SW 1271 (cell line): ENCODE results near the gene CDC20.

Source experiments
- DNase-seq, 2 experiments: peaks; one replicate each; lab custom pipeline; 2025; lab: John Stamatoyannopoulos, UW

Gene CDC20

DNA sequence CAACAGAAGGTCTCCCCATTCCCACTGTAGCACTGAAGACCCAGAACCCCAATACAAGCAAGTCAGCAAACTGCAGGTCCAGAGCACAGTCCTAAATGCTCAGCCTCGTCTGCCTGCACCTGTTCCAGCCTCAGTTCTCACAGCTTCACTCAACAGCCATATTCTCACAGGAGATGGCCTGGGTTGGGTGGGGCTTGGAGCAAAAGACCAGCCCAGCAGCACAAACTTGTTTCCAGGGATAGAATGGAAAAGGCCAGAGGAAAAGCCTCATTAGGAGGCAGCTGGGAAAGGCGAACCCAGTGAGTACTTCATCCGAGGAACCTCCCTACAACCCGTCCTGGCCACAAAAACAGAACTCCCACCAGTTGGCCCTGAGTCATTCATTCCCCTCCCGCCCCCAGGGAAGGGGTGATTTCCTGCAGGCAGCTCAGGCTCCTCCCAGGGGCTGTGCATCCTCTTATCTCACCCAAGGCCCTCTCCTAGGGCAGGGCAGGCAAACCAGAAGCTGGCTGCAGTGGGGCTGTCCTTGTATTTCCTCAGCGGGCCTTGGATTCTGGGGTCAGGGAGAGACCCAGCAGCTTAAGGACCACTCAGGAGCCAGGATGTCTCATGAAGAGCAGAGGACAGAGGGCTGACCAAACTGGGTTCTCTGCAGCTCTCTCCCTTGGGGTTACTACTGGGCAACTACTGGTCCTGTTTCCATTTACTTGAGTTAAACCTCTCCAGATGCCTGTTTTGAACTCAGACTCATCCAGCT is 28.6 kb upstream of the CDC20 start:
- DNase-seq = no peak

DNA sequence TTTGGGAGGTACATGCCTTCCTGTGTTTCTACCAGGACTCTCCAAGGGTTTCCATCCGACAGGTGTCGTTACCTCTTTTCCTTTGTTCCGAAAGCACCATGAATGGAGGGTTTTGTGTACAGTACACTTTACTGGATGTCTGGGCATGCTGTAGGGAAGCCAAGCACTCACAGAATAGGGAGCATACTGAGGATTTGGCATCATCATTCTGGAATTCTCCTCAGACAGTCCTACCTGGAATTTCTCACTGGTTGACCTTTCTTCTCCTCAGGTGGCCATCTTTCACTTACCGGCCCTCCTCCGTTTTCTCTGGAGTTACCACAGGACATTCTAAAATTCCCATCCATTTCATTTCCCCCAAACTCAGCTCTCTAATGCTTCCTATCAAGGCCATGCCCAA is 27.1 kb upstream of the CDC20 start:
- no peak for DNase-seq

DNA sequence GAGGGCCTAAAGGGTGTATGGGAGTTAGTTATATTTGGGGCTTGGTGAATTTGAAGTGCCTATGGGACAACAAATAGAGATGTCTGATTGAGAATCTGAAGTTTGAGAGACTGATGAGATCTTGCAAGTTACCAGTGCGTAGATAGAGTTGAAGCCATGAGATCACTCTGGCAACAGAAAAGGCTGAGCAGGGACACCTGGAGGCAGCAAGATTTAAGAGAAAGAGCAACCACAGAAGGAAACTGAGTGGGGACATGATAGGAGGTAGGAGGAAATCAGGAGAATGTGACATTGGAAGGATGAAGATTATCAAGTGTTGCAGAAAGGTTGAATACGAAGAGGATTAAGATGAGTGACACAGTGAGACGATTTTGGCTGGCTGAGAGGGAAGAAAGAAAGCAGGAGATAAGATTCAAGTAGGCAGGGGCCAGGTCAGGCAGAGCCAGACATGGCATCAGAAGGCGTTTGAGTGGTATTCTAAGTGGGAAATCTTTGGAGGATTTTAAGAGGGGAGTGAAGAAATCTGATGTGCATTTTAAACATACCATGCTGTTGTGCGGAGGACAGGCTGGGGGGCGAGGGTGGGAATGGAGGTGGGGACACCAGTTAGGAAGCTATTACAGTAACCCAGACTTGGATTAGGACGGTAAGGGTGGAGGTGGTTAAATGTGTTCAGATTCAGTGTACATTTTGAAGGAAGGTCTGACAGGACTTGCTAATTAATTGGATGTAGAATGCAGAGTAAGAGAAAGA is 24.2 kb upstream of the CDC20 start:
- no peak for DNase-seq

DNA sequence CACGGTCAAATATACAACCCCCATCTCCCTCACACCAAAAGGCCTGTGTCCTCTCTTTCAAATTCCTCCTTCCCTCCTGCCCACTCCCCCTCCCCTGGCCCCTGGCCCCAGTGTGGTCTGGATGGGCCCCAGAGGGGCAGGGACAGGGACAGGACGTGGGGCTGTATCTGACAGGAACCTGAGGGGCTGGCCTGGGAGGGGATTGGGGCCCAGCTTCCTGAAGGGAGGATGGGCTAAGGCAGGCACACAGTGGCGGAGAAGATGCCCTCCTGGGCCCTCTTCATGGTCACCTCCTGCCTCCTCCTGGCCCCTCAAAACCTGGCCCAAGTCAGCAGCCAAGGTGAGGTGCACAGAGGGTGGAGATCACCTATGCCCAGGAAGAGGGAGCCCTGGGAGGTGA is 21.2 kb upstream of the CDC20 start, which contains the start of gene MPL:
TSS of gene MPL (plus strand) at position 231 of the 400 bp plus-strand sequence. CDS start at position 262, 31 bp downstream.
- DNase-seq = no peak

DNA sequence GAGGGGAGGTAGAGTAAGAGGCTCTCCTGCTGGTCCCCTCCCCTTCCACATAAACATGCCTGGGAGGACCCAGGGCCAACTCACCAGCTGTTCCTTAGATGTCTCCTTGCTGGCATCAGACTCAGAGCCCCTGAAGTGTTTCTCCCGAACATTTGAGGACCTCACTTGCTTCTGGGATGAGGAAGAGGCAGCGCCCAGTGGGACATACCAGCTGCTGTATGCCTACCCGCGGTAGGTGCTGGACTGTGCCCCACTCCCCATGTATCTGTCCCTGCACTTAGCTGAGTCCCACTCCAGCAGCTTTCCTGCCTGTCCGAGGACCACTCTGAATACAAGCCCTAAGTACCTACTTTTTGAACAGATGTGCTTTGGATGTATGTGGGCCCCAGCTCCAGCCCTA is 20.8 kb upstream of the CDC20 start:
- no peak for DNase-seq

DNA sequence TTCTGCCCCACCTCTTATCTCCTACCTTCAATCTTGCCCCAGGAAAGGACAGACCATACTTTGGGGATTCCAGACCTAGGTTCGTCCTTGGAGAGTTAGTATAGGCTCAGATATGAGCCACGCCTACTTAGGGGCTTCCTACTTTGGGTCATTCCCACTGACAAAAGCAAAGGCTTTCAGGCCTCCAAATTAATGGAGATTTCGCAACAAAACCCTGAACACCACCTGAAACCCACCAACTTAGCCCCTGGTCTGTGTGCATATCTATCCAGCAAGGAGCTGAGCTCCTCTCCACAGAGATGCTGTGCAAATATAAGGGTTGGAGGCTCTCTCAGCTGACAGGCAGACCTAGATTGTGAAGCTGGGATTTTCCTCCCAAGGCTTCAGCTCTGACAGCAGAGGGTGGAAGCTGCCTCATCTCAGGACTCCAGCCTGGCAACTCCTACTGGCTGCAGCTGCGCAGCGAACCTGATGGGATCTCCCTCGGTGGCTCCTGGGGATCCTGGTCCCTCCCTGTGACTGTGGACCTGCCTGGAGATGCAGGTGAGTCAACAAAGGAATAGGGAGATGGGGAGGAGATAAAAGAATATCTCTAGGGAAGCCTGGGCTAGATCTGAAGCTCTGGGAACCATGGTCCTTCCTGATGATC is 19.1 kb upstream of the CDC20 start:
- DNase-seq = no peak

DNA sequence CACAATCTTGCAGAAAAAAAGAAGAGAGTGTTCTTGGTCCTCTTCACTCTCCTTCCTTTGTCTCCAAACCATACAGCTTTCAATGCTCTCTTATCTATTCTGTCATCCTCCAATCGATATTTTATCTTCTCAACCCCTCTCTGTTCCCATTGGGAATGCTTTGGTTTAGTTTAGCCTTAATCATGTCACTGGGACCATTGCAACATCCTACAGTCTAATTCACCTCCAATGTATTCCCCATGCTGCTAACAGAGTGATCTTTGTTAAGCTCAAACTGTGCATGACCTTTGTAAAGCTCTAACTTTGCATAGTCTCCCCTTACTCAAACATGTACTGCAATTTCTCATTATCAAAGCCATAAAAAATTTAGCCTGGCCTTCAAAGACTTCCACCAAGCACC is 18.2 kb upstream of the CDC20 start:
- no peak for DNase-seq

DNA sequence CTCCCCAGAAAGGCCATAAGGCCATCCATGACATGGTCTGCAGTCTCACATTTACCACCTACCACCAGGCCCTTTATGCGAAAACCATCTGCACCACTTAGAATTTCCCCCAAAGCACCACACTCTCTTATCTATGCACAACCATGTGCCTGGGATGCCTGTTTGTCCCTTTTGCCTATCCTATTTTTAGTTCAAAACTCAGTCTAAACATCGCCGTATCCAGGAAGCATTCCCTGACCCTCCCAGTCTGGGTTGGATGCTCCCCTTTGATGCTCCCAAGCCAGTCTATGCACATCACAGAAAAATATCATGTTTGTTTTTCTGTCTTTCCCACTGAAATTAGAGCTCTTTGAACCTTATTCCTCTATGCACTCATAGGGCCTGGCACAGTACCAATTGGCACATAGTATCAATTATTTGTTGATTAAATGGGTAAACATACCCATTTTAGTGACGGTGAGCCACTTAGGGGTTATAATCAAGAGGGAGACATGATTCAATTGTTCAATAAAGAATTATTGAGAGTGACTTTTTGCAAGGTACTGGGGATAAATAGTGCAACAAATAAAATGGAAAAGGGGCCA is 14.4 kb upstream of the CDC20 start:
- no peak for DNase-seq

DNA sequence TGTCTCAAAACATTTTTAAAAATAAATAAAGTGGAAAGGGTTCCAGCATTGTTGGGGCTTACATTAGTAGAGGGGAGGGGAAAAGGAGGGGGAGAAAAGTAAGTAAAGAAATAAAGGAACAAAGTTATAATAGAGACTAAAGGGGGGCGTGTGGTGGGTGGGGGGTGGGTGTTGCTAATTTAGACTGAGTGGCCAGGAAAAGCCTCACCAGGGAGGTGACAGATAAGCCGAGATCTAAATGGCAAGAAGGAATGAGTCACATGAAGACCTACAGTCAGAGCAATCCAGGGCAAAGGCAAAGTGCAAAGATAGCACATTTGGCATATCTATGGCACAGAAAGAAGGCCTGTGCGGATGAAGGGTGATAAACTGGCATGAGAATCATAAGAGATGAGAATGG is 13.7 kb upstream of the CDC20 start:
- DNase-seq = no peak

DNA sequence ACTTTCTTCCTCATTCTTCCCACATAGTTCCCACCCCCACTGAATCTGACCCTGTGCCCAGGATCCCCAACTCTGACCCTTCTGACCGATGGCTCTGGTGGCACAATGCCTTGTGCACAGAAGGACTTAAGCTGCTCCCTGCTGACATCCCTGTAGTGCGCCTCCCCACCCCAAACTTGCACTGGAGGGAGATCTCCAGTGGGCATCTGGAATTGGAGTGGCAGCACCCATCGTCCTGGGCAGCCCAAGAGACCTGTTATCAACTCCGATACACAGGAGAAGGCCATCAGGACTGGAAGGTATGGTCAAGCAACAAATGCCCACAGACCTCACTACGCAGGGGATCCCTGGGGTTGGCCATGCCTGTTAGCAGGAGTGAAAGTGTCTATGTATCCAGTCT is 12.1 kb upstream of the CDC20 start:
- no peak for DNase-seq

DNA sequence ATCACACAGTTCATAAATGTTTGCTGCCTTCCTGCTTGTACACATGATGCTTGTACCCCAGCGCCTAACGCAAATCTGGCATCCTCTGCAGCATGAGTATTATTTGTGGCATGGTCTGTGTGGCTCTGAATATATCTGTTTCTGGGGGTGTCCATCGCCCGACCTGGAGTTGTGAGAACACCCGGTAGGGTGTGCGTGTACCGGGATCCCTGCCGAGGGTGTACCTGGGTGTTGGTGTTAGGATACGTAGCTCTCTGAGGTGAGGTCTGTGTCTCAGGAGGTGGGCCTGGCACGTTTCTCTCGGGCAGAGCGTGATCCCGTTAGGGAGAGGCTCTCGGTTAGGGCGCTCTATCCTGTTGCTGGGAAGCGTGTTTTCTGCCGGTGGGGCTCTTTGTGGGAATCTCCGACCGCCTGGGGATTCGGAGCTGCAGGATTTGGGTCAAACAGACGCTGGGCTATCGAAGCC is 10.4 kb upstream of the CDC20 start:
- no peak for DNase-seq

DNA sequence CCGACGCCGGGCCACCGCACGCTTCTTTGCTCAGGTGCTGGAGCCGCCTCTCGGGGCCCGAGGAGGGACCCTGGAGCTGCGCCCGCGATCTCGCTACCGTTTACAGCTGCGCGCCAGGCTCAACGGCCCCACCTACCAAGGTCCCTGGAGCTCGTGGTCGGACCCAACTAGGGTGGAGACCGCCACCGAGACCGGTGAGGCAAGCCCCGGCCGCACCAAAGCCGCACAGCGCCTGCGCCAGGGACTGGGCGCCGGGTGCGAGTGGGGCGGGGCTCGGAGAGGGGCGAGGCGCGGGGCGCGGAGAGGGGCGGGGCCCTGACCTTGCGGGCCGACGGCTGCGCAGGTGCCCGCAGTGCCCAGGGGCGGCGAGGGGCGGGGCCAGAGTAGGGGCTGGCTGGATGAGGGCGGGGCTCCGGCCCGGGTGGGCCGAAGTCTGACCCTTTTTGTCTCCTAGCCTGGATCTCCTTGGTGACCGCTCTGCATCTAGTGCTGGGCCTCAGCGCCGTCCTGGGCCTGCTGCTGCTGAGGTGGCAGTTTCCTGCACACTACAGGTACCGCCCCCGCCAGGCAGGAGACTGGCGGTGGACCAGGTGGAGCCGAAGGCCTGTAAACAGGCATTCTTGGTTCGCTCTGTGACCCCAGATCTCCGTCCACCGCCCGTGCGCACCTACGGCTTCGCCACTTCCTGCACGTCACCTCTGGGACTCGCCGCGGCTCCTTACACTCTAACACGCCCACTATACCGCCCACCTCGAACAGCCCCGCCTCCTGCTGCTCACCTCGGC is 9.8 kb upstream of the CDC20 start:
- DNase-seq = peak; percentile 36 to 72

DNA sequence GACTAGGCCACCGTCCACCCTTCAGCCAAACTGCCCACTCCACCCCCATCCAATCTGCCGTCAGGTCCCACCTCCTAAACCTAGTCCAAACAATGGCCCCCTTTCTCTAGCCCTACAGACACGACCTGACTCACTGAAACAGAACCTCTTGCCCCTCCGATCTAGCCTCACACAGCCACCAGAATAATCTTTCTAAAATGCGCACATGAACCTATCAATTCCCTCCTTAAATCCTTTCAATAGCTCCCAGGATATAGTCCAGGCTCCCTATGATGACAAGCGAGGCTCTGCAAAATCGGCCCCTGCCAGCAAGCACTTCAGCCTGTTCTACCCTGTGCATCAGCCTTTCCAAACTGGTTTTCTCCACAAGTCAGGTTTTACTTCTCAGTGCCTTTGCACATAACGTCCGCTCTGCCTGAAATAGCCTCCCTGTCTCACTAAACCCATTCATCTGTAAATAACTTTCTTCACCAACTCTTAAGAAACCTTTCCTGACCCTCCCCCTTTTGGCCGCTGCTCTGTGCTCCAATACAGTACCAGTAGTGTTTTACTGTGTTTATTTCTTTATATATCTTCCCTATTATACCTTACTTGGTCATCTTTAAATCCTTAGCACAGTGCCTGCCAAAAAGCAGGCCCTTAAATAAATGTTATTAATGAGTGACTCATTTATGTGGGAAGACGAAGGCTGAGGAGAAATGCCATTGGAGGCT is 9.0 kb upstream of the CDC20 start:
- no peak for DNase-seq

DNA sequence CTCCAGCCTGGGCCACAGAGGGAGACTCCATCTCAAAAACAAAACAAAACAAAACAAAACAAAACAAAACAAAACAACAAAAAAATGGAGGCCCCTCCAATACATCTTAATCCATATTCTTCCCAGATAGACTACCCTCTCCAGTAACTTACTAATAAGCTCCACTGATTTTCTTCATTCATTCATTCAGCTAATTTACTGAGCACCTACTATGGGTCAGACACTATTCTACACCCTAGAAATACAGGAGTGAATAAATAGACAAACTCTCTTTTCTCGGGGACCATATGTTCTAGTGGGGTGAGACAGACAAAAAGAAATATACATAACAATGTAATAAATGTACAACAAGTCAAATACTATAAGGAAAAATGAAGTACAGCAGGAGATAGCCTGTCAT is 7.8 kb upstream of the CDC20 start:
- no peak for DNase-seq

DNA sequence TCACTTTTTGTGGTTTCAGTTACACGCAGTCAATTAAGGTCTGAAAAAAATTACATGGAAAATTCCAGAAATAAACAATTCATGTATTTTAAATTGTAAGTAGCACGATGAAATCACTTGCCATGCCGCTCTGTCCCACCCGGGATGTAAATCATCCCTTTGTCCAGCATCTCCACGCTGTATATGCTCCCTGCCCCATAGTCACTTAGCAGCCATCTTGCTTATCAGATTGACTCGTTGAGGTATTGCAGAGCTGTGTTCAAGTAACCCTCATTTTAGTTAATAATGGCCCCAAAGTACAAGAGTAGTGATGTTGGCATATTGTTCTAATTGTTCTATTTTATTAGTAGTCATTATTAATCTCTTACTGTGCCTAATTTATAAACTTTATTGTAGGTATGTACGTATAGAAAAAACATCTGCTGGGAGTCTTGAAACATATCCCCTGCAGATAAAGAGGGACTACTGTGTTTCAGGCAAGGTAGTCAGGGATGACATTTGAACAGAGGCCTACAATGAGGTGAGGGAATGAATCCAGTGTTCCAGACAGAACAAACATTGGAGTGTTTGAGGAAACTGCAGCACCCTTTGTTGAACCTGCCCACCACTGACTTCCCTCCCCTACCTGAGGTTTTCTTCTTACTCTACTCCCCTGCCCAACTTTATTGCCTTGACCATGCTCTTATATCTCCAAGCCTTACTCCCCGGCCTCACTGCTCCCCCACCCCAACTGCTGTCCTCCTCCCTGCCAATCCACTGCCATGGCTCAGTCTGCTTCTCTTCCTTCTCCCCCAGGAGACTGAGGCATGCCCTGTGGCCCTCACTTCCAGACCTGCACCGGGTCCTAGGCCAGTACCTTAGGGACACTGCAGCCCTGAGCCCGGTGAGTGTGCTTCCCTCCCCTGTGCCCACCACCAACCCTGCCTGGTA is 7.1 kb upstream of the CDC20 start:
- no peak for DNase-seq

DNA sequence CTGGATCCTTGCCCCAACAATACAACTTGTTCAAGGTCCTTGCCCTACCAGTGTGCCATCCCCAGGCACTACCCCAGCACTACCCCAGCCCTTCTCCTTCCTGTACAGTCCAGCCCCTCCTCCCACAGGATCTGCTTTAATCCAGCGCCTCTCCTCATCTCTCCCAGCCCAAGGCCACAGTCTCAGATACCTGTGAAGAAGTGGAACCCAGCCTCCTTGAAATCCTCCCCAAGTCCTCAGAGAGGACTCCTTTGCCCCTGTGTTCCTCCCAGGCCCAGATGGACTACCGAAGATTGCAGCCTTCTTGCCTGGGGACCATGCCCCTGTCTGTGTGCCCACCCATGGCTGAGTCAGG is 6.5 kb upstream of the CDC20 start:
- no peak for DNase-seq

DNA sequence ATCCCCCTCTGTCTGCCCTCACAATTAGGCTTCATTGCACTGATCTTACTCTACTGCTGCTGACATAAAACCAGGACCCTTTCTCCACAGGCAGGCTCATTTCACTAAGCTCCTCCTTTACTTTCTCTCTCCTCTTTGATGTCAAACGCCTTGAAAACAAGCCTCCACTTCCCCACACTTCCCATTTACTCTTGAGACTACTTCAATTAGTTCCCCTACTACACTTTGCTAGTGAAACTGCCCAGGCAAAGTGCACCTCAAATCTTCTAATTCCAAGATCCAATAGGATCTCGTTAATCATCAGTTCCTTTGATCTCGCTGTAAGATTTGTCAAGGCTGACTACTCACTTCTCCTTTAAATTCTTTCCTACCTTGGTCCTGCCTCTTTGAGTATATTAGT is 5.9 kb upstream of the CDC20 start:
- DNase-seq = no peak

DNA sequence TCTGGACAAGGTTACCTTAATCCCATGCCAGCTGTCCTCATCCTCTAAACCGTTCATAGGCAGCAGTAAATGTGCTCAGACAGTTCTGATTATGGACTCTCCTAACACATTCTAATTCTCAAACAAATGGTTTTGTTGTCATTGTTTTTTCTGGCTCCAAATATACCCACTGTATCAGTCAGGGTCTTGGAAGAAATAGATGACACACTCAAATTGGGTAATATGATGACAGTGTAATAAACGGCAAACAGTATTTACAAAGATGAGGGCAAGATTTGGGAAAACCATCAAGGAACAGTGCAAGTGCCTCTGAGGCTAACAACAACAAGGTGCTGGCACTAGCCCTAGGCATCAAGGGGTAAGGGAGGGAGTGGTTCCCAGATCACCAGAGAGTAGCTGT is 4.3 kb upstream of the CDC20 start:
- no peak for DNase-seq

DNA sequence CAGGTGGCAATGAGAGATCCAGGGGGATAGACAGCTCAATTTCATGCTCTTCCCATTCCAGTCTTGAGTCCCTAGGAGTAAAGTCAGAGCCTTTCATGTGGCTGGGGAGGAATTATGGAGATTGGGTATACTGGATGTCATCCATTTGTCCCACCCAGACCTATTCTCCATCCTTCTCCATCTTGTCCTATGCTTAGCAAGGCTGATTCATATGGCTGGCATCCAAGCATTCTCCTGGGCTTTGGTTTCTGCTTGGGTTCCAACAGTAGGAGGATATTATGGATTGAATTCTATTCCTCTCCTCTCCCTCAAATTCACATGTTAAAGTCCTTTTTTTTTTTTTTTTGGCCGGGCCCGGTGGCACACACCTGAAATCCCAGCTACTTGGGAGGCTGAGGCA is 3.8 kb upstream of the CDC20 start:
- DNase-seq = no peak

DNA sequence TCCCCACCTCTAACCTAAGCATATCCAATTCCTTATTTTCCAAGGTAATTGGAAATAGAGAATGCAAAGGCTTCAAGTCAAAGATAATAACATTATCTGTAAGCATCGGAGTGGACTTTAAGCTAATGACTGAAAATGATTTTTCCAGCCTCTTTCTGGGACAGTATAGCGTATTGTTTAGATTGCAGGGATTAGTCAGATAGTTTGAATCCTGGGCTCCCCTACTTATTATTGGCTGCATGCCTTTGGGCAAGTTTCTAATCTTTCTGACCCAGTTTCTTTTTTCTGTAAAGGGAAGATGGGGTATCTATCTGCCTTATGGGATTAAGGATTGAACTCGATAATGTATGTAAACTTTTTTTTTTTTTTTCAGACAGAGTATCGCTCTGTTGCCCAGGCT is 1.5 kb upstream of the CDC20 start:
- DNase-seq = no peak
